GM15510 (cell line): ENCODE data around the gene ZNF219.

ENCODE experiments used
- POLR2A ChIP-seq: IDR thresholded peaks from 3 replicates; pipeline ENCODE4 v1.6.1; 2011; ENCODE audit warnings: borderline replicate concordance; ENCODE audit not compliant: insufficient read length; ENCODE audit errors: extremely low read depth

ZNF219 gene

GRCh38 chr14:21071225-21072030 lies 27.0 kb downstream of the ZNF219 start:
- TF ChIP-seq POLR2A = no peak

GRCh38 chr14:21070610-21071224 lies 27.7 kb downstream of the ZNF219 start:
- TF ChIP-seq POLR2A = no peak

- no peak for TF ChIP-seq POLR2A
Observed at GRCh38 chr14:21070083-21070609, 28.3 kb downstream of the ZNF219 start, which contains the start of gene ARHGEF40. ARHGEF40 (plus strand) TSS chr14:21070304; CDS start chr14:21070397, 93 bp downstream.

- no peak for TF ChIP-seq POLR2A
Observed at GRCh38 chr14:21069388-21070082, 28.9 kb downstream of the ZNF219 start.

GRCh38 chr14:21068521-21069387 lies 29.7 kb downstream of the ZNF219 start:
- TF ChIP-seq POLR2A = no peak

GRCh38 chr14:21066882-21067502 lies 31.5 kb downstream of the ZNF219 start:
- TF ChIP-seq POLR2A = no peak

- TF ChIP-seq POLR2A = no peak
Observed at GRCh38 chr14:21063479-21063878, 35.0 kb downstream of the ZNF219 start.

- TF ChIP-seq POLR2A = no peak
Observed at GRCh38 chr14:21061347-21061668, 37.1 kb downstream of the ZNF219 start.

- TF ChIP-seq POLR2A = no peak
Observed at GRCh38 chr14:21060614-21061346, 37.7 kb downstream of the ZNF219 start.

GRCh38 chr14:21059842-21060613 lies 38.4 kb downstream of the ZNF219 start:
- no peak for TF ChIP-seq POLR2A

- no peak for TF ChIP-seq POLR2A
Observed at GRCh38 chr14:21058903-21059302, 39.6 kb downstream of the ZNF219 start.

- no peak for TF ChIP-seq POLR2A
Observed at GRCh38 chr14:21057803-21058675, 40.4 kb downstream of the ZNF219 start, which contains the start of gene RNASE8. RNASE8 (plus strand) TSS chr14:21057822; CDS start chr14:21057893, 71 bp downstream.
